ENCODE measurements around the gene SMC1B. TPM values are rescaled to one million over a fixed set of nuclear protein-coding genes. Genes with fewer than 3 reads are reported as not detected.

Gene SMC1B
- total RNA-seq, result not detected in 2 replicates

GRCh38 chr22:45413368-45414211, at the start of gene SMC1B, which contains the start of gene RIBC2:
Gene SMC1B (minus strand): TSS chr22:45413599. CDS start chr22:45413567, 32 bp downstream.
Gene RIBC2 (plus strand): TSS chr22:45413693. CDS start chr22:45413887, 194 bp downstream.

GRCh38 chr22:45309422-45310227, 103.8 kb downstream of the SMC1B start, which contains the start of gene FAM118A:
Gene FAM118A (plus strand): TSS chr22:45309934. CDS start chr22:45322380, 12,446 bp downstream.

Other genes starting within 250 kb of the SMC1B start
- gene NUP50, start 249.7 kb downstream of the SMC1B start, total RNA-seq, result 21.9 and 22.1 TPM in 2 replicates
- 26.6 and 57.4 TPM in 2 replicates for gene KIAA0930, start 172.7 kb downstream of the SMC1B start, total RNA-seq
- gene UPK3A, start 128.7 kb downstream of the SMC1B start, total RNA-seq, result not detected in 2 replicates
- 28.8 and 55.6 TPM in 2 replicates for gene FAM118A, start 103.7 kb downstream of the SMC1B start, total RNA-seq
- 0.32 TPM in 1 of 2 replicates, not detected in the other for gene RIBC2, start 94 bp upstream of the SMC1B start, total RNA-seq
- gene FBLN1, start 89.3 kb upstream of the SMC1B start, total RNA-seq, result 278 and 957 TPM in 2 replicates

All from bronchial smooth muscle cell (primary cell).